HepG2 (cell line): ENCODE data around the gene LRPPRC. TPM values are rescaled to one million over a fixed set of nuclear protein-coding genes. Genes with fewer than 3 reads are reported as not detected.
A peak's percentile ranks its signal among the peaks of the same experiment; 100 is the strongest.

Source experiments
- EHMT2 ChIP-seq: fragments of 200-600 bp; sonication (generic); IDR thresholded peaks from 2 replicates; pipeline ENCODE4 v1.7.0; 2017; ENCODE audit warnings: antibody characterized with exemption, low read depth, low read length, borderline replicate concordance
- KLF12 ChIP-seq: sonication (generic); formaldehyde crosslinking; IDR thresholded peaks from 2 replicates; pipeline ENCODE4 v1.4.0; 2020; ENCODE audit warnings: missing genetic modification reagents, borderline replicate concordance
- MEF2D ChIP-seq: sonication (generic); formaldehyde crosslinking; IDR thresholded peaks from 2 replicates; pipeline ENCODE4 v1.5.1; 2020; ENCODE audit warnings: mild to moderate bottlenecking, missing genetic modification reagents
- NR0B2 ChIP-seq: sonication (generic); formaldehyde crosslinking; IDR thresholded peaks from 2 replicates; pipeline ENCODE4 v1.4.0; 2020; ENCODE audit warnings: mild to moderate bottlenecking, missing genetic modification reagents
- PAXIP1 ChIP-seq: sonication (generic); formaldehyde crosslinking; conservative IDR thresholded peaks from 2 replicates; pipeline ENCODE4 v1.4.0; 2020; ENCODE audit warnings: mild to moderate bottlenecking, missing genetic modification reagents, moderate library complexity
- YEATS2 ChIP-seq: sonication (generic); formaldehyde crosslinking; IDR thresholded peaks from 2 replicates; pipeline ENCODE4 v1.4.0; 2020; ENCODE audit warnings: missing genetic modification reagents, borderline replicate concordance
- ZBTB26 ChIP-seq: IDR thresholded peaks from 2 replicates; pipeline ENCODE4 v1.6.1; 2016; ENCODE audit warnings: missing compliant biosample characterization, missing genetic modification reagents, borderline replicate concordance
- ZFP90 ChIP-seq: sonication (generic); formaldehyde crosslinking; IDR thresholded peaks from 2 replicates; pipeline ENCODE4 v1.8.0; 2022; ENCODE audit warnings: missing genetic modification reagents, mild to moderate bottlenecking, inconsistent platforms, borderline replicate concordance
- ZGPAT ChIP-seq: IDR thresholded peaks from 2 replicates; pipeline ENCODE4 v1.6.1; 2016; ENCODE audit warnings: mild to moderate bottlenecking
- ZMAT3 ChIP-seq: sonication (generic); formaldehyde crosslinking; conservative IDR thresholded peaks from 2 replicates; pipeline ENCODE4 v1.7.0; 2021; ENCODE audit warnings: missing genetic modification reagents
- ZNF501 ChIP-seq: sonication (generic); formaldehyde crosslinking; IDR thresholded peaks from 2 replicates; pipeline ENCODE4 v1.5.1; 2020; ENCODE audit warnings: mild to moderate bottlenecking, moderate library complexity, missing genetic modification reagents
- ZNF580 ChIP-seq: IDR thresholded peaks from 2 replicates; pipeline ENCODE4 v1.6.1; 2016; ENCODE audit warnings: low read depth, borderline replicate concordance
- polyA plus RNA-seq, 8 experiments: library from polyadenylated mRNA; depleted of rRNA in 3 of 8; stranded (reverse) in 7 of 8; unstranded in 1 of 8; fragments of >200 nt; fragmentation: Illumina TruSeq in 4 of 8; extraction: Trizol in 4 of 8; gene quantifications; 2 replicates each; pipeline versions ENCODE4 v1.2.1 to v1.2.3, GENCODE V29; 2011 to 2016; ENCODE audit warnings: low read depth in 4 of 8, missing spikeins in 1 of 8, mixed read lengths in 1 of 8; ENCODE audit not compliant: insufficient read depth in 1 of 8
- total RNA-seq, 5 experiments: library from RNA; depleted of rRNA; stranded (reverse); fragments of >200 nt; fragmentation: Illumina TruSeq; extraction: Trizol; gene quantifications; 2 replicates each; pipeline ENCODE4 v1.2.3, GENCODE V29; 2016; ENCODE audit warnings: low read depth in 1 of 5
- TF ChIP-seq, protein P1 (sequence below): sonication (generic); formaldehyde crosslinking; conservative IDR thresholded peaks from 2 replicates; pipeline ENCODE4 v1.4.0; 2020; ENCODE audit warnings: missing genetic modification reagents
- TF ChIP-seq, protein P2 (sequence below): sonication (generic); formaldehyde crosslinking; IDR thresholded peaks from 2 replicates; pipeline ENCODE4 v1.5.0; 2020; ENCODE audit warnings: mild to moderate bottlenecking, missing genetic modification reagents
- TF ChIP-seq, protein P3 (sequence below): sonication (generic); formaldehyde crosslinking; IDR thresholded peaks from 2 replicates; pipeline ENCODE4 v1.4.0; 2020; ENCODE audit warnings: low read depth, mild to moderate bottlenecking, missing genetic modification reagents

Gene LRPPRC
- total and polyA plus RNA-seq, 2 of the 13 experiments (the other 11 are each of a cell fraction or from before 2014, with no cell fraction given): 117 to 167 TPM

DNA sequence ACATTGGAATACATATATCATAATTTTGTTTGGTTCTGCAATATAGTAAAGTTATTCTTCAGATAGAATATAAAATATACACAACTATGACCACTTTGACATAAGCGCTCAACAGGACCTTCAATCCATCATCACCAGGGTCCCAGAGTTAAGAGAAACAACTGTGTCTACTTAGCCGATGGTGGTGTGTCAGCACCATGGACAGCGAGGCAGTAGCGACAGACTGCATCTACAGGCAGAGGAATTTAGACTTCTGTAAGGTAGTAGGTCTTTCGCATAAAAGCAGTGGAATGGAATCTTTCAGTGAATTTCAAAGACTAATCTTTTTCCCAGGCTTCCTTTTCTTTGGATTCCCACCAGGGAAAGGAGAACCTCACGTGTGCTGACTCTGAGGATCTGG, 20.5 kb upstream of the LRPPRC start (continued):
- peak; percentile 90 for TF ChIP-seq ZBTB26
- peak; percentile 61; the same call in 1 of the 2 replicates for TF ChIP-seq ZFP90 (CRISPR knock-in tag)
- TF ChIP-seq, protein P1, sequence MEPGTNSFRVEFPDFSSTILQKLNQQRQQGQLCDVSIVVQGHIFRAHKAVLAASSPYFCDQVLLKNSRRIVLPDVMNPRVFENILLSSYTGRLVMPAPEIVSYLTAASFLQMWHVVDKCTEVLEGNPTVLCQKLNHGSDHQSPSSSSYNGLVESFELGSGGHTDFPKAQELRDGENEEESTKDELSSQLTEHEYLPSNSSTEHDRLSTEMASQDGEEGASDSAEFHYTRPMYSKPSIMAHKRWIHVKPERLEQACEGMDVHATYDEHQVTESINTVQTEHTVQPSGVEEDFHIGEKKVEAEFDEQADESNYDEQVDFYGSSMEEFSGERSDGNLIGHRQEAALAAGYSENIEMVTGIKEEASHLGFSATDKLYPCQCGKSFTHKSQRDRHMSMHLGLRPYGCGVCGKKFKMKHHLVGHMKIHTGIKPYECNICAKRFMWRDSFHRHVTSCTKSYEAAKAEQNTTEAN (CRISPR knock-in tag): peak; percentile 90
- peak; percentile 46; the same call in 1 of the 2 replicates for TF ChIP-seq ZGPAT (CRISPR knock-in tag)
- TF ChIP-seq KLF12 (CRISPR knock-in tag): 0 out of 2 replicates have a peak, but pooled peaks have one; percentile 72
- TF ChIP-seq PAXIP1 (CRISPR knock-in tag): no peak
- TF ChIP-seq, protein P2, sequence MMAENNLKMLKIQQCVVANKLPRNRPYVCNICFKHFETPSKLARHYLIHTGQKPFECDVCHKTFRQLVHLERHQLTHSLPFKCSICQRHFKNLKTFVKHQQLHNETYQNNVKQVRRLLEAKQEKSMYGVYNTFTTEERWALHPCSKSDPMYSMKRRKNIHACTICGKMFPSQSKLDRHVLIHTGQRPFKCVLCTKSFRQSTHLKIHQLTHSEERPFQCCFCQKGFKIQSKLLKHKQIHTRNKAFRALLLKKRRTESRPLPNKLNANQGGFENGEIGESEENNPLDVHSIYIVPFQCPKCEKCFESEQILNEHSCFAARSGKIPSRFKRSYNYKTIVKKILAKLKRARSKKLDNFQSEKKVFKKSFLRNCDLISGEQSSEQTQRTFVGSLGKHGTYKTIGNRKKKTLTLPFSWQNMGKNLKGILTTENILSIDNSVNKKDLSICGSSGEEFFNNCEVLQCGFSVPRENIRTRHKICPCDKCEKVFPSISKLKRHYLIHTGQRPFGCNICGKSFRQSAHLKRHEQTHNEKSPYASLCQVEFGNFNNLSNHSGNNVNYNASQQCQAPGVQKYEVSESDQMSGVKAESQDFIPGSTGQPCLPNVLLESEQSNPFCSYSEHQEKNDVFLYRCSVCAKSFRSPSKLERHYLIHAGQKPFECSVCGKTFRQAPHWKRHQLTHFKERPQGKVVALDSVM (CRISPR knock-in tag): no peak
- no peak for TF ChIP-seq ZNF501 (CRISPR knock-in tag)
- no peak for TF ChIP-seq NR0B2 (CRISPR knock-in tag)
- TF ChIP-seq YEATS2 (CRISPR knock-in tag): peak; percentile 80; the same call in 1 of the 2 replicates
- peak; percentile 94 for TF ChIP-seq ZNF580 (CRISPR knock-in tag)
- peak; percentile 76; the same call in 1 of the 2 replicates for TF ChIP-seq ZMAT3 (CRISPR knock-in tag)
- peak; percentile 85 for TF ChIP-seq MEF2D (CRISPR knock-in tag)
- TF ChIP-seq, protein P3, sequence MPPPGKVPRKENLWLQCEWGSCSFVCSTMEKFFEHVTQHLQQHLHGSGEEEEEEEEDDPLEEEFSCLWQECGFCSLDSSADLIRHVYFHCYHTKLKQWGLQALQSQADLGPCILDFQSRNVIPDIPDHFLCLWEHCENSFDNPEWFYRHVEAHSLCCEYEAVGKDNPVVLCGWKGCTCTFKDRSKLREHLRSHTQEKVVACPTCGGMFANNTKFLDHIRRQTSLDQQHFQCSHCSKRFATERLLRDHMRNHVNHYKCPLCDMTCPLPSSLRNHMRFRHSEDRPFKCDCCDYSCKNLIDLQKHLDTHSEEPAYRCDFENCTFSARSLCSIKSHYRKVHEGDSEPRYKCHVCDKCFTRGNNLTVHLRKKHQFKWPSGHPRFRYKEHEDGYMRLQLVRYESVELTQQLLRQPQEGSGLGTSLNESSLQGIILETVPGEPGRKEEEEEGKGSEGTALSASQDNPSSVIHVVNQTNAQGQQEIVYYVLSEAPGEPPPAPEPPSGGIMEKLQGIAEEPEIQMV (CRISPR knock-in tag): peak; percentile 81; the same call in 1 of the 2 replicates
- TF ChIP-seq EHMT2: peak; percentile 99
